HL-60 (cell line): ENCODE results near the gene FSTL5.
"Not testable (repeated sequence)": the region's sequence is repeated elsewhere in the genome, so short reads cannot be mapped to it uniquely, and the experiment has no call there.

Experiments used
- DNase-seq, 2 experiments: peaks; one replicate each; pipeline ENCODE4 v3.0.0-alpha.2; 2010 to 2020; ENCODE audit warnings: low read depth in 1 of 2, low spot score in 1 of 2
- H3K27ac ChIP-seq: fragments of 250-450 bp; sonication (Bioruptor Pico); replicated peaks from 2 replicates; pipeline ENCODE4 v1.5.1; 2020; ENCODE audit warnings: mild to moderate bottlenecking, moderate library complexity
- H3K27me3 ChIP-seq: fragments of 250-450 bp; sonication (Bioruptor Pico); 2 replicates; pipeline ENCODE4 v1.5.1; 2021; ENCODE audit warnings: mild to moderate bottlenecking, moderate library complexity; ENCODE audit not compliant: insufficient read depth, poor library complexity, severe bottlenecking
- H3K4me3 ChIP-seq: replicated peaks from 2 replicates; pipeline ENCODE4 v1.5.1; 2011; ENCODE audit warnings: mild to moderate bottlenecking, control low read depth, low read length; ENCODE audit not compliant: insufficient read depth
- GABPA ChIP-seq: IDR thresholded peaks from 2 replicates; pipeline ENCODE4 v1.6.1; 2012; ENCODE audit warnings: low read depth
- POLR2AphosphoS5 ChIP-seq: IDR thresholded peaks from 2 replicates; pipeline ENCODE4 v1.6.1; 2012; ENCODE audit warnings: low read depth
- SPI1 ChIP-seq: IDR thresholded peaks from 2 replicates; pipeline ENCODE4 v1.6.1; 2012; ENCODE audit warnings: low read depth, mild to moderate bottlenecking, borderline replicate concordance
- TF ChIP-seq, protein P1 (sequence below): IDR thresholded peaks from 2 replicates; pipeline ENCODE4 v1.6.1; 2012; ENCODE audit warnings: low read depth; ENCODE audit not compliant: insufficient replicate concordance
- TF ChIP-seq, protein P2 (sequence below): IDR thresholded peaks from one replicate; pipeline ENCODE4 v1.5.1; 2011; ENCODE audit warnings: low read length, control low read depth, inconsistent platforms; ENCODE audit not compliant: insufficient read depth

The FSTL5 gene

DNA sequence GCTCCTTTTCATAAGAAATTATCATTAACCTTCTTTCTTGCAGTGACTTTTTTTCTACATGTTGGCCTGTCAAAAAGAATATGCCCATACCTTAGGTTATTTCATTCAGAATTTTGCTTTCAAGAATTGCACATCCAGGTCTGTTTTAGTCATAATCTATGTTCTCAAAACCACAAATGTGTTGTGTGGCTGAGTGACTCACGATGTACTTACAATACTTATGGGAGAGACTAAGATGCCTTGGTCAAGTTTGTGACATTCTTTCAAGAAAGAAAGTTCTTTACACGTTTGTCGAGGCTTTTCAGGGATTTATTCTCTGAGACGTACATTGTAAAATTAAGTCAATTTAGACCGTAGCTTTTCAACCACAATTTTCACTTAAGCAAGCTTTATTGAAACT lies 396.7 kb downstream of the FSTL5 start:
- no peak overlapping the region for H3K27ac ChIP-seq
- H3K4me3 ChIP-seq, result no peak overlapping the region
- TF ChIP-seq GABPA, result no peak
- TF ChIP-seq, protein P1, sequence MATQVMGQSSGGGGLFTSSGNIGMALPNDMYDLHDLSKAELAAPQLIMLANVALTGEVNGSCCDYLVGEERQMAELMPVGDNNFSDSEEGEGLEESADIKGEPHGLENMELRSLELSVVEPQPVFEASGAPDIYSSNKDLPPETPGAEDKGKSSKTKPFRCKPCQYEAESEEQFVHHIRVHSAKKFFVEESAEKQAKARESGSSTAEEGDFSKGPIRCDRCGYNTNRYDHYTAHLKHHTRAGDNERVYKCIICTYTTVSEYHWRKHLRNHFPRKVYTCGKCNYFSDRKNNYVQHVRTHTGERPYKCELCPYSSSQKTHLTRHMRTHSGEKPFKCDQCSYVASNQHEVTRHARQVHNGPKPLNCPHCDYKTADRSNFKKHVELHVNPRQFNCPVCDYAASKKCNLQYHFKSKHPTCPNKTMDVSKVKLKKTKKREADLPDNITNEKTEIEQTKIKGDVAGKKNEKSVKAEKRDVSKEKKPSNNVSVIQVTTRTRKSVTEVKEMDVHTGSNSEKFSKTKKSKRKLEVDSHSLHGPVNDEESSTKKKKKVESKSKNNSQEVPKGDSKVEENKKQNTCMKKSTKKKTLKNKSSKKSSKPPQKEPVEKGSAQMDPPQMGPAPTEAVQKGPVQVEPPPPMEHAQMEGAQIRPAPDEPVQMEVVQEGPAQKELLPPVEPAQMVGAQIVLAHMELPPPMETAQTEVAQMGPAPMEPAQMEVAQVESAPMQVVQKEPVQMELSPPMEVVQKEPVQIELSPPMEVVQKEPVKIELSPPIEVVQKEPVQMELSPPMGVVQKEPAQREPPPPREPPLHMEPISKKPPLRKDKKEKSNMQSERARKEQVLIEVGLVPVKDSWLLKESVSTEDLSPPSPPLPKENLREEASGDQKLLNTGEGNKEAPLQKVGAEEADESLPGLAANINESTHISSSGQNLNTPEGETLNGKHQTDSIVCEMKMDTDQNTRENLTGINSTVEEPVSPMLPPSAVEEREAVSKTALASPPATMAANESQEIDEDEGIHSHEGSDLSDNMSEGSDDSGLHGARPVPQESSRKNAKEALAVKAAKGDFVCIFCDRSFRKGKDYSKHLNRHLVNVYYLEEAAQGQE, result no peak
- TF ChIP-seq, protein P2, sequence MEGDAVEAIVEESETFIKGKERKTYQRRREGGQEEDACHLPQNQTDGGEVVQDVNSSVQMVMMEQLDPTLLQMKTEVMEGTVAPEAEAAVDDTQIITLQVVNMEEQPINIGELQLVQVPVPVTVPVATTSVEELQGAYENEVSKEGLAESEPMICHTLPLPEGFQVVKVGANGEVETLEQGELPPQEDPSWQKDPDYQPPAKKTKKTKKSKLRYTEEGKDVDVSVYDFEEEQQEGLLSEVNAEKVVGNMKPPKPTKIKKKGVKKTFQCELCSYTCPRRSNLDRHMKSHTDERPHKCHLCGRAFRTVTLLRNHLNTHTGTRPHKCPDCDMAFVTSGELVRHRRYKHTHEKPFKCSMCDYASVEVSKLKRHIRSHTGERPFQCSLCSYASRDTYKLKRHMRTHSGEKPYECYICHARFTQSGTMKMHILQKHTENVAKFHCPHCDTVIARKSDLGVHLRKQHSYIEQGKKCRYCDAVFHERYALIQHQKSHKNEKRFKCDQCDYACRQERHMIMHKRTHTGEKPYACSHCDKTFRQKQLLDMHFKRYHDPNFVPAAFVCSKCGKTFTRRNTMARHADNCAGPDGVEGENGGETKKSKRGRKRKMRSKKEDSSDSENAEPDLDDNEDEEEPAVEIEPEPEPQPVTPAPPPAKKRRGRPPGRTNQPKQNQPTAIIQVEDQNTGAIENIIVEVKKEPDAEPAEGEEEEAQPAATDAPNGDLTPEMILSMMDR, result no peak
- no peak for TF ChIP-seq POLR2AphosphoS5
- no peak for TF ChIP-seq SPI1
- no peak for DNase-seq
- no peaks in the 10 kb centered on the region for H3K27me3 ChIP-seq

DNA sequence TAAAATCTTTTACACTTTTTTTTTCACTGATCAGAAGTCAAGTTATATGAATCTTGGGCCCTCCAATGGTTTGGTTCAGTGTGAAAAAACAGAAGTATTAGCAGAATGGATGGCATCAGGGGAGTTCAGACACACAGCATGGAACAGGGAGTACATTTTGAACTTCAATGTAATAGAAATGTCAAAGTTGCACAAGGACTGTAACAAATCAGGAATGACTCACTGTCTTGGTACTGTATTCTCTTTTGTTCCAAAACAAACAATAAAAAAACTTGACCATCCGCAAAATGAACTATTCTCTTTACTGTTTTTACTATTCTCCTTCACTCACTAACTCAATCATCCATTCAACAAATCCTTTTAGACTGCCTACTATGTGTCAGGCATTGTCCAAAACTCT lies 401.0 kb downstream of the FSTL5 start:
- no peak overlapping the region for H3K27ac ChIP-seq
- DNase-seq, result no peak
- no peak overlapping the region for H3K4me3 ChIP-seq
- no peaks in the 10 kb centered on the region for H3K27me3 ChIP-seq
- TF ChIP-seq, protein P2, result no peak

DNA sequence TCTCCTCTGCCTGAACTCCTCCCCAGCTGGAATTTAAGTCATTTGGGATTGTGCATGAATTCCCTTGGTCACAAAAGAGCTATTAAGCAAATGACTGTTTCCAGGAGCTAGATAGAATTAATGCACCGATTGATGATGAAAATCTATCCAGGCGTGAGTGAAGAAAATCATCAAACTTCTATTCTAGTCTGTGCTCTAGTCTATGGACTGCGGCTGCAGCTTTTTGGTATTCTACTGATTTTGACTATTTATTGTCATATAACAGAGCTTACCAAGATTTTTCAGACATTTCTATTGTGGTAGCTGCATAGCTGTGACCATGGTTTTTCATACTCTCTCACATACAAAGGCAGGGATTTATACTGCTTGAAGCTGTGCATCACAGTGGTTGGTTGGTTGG lies 403.8 kb downstream of the FSTL5 start:
- H3K27ac ChIP-seq, result no peak overlapping the region
- TF ChIP-seq, protein P2, result no peak
- TF ChIP-seq SPI1 (no peak), GABPA (no peak), POLR2AphosphoS5 (no peak)
- TF ChIP-seq, protein P1, result no peak
- no peaks in the 10 kb centered on the region for H3K27me3 ChIP-seq
- no peak overlapping the region for H3K4me3 ChIP-seq
- no peak for DNase-seq

DNA sequence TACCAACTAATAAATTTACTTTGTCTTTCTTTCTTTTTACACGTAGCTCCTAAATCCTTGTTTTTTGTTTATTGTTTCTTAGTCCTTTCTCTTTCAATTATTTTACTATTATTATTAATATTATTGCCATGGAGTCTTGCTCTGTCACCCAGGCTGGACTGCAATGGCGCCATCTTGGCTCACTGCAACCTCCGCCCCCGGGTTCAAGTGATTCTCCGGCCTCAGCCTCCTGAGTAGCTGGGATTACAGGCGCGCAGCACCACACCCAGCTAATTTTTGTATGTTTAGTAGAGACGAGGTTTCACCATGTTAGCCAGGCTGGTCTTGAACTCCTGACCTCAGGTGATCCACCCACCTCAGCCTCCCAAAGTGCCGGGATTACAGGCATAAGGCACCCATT lies 405.4 kb downstream of the FSTL5 start:
- H3K27ac ChIP-seq, H3K4me3 ChIP-seq, DNase-seq, H3K27me3 ChIP-seq: not testable (repeated sequence)
